Type B pancreatic cell (in vitro differentiated cells): ENCODE results near the gene BAZ2A. TPM values are rescaled to one million over a fixed set of nuclear protein-coding genes. Genes with fewer than 3 reads are reported as not detected.
A peak's percentile ranks its signal among the peaks of the same experiment; 100 is the strongest.

Source experiments
- DNase-seq: peaks from one replicate; pipeline ENCODE4 v3.0.0; 2021; ENCODE audit warnings: mixed read lengths; ENCODE audit not compliant: unreplicated experiment; ENCODE audit errors: extremely low spot score
- H3K27ac Mint-ChIP-seq: 2 replicates; pipeline ENCODE4 v1.8.0; 2021; ENCODE audit warnings: mild to moderate bottlenecking, mixed read lengths
- H3K27me3 Mint-ChIP-seq: 2 replicates; pipeline ENCODE4 v1.8.0; 2021; ENCODE audit warnings: mixed read lengths
- H3K36me3 Mint-ChIP-seq: 2 replicates; pipeline ENCODE4 v1.8.0; 2021; ENCODE audit warnings: mixed read lengths
- H3K4me1 Mint-ChIP-seq: one replicate; pipeline ENCODE4 v1.8.0; 2021; ENCODE audit warnings: mixed read lengths; ENCODE audit not compliant: unreplicated experiment
- H3K4me3 Mint-ChIP-seq: 2 replicates; pipeline ENCODE4 v1.8.0; 2021; ENCODE audit warnings: mild to moderate bottlenecking, mixed read lengths
- H3K9me3 Mint-ChIP-seq: 2 replicates; pipeline ENCODE4 v1.8.0; 2021; ENCODE audit warnings: mixed read lengths
- CTCF ChIP-seq: fragments of 200-600 bp; sonication (generic); conservative IDR thresholded peaks from 2 replicates; pipeline ENCODE4 v1.5.0; 2021; ENCODE audit warnings: antibody characterized with exemption, mild to moderate bottlenecking
- long read RNA-seq: library from polyadenylated mRNA; unstranded; transcript quantifications from one replicate; pipeline ENCODE4 v2.0.0, GENCODE V29; 2020
- total RNA-seq: library from RNA; stranded (reverse); gene quantifications from 2 replicates; pipeline ENCODE4 v1.2.1, GENCODE V29; 2021; ENCODE audit warnings: low replicate concordance

Gene BAZ2A
- 108 and 112 TPM in 2 replicates for total RNA-seq
- long read RNA-seq, partial matches to known transcripts = 29 of 49 reads
- long read RNA-seq, other reads (novel, unspliced or antisense) = 20 of 49 reads

- H3K4me3 Mint-ChIP-seq = peak within 1 kb of the TSS; percentile 87
- peaks cover 44% of the 10 kb centered on the region for H3K4me1 Mint-ChIP-seq
- no peaks in the 10 kb centered on the region for H3K27me3 Mint-ChIP-seq
- H3K9me3 Mint-ChIP-seq = no peaks in the 10 kb centered on the region
- peaks cover 8% of the 10 kb centered on the region for H3K36me3 Mint-ChIP-seq
- peak within 1 kb of the TSS; percentile 100 for H3K27ac Mint-ChIP-seq
- peak; percentile 88 for DNase-seq
- no peak for TF ChIP-seq CTCF
These were observed at the start of gene BAZ2A for GRCh38 chr12:56630180-56630632. TSS of gene BAZ2A (minus strand) at chr12:56630326. CDS start at chr12:56617530, 12,796 bp downstream.

- no peak for TF ChIP-seq CTCF
- DNase-seq = no peak
- no peaks in the 10 kb centered on the region for H3K27me3 Mint-ChIP-seq
- peaks cover 12% of the 10 kb centered on the region for H3K36me3 Mint-ChIP-seq
- peak overlapping the region; percentile 11 for H3K4me3 Mint-ChIP-seq
- peak overlapping the region; percentile 78 for H3K27ac Mint-ChIP-seq
- peaks cover 5% of the 10 kb centered on the region for H3K4me1 Mint-ChIP-seq
- peaks cover under 1% of the 10 kb centered on the region for H3K9me3 Mint-ChIP-seq
These were observed 48.7 kb upstream of the BAZ2A start for GRCh38 chr12:56678852-56679251.

- H3K27me3 Mint-ChIP-seq = no peaks in the 10 kb centered on the region
- DNase-seq = no peak
- H3K27ac Mint-ChIP-seq = peak overlapping the region; percentile 10
- no peak for TF ChIP-seq CTCF
- peaks cover 4% of the 10 kb centered on the region for H3K4me1 Mint-ChIP-seq
- no peaks in the 10 kb centered on the region for H3K9me3 Mint-ChIP-seq
- no peak overlapping the region for H3K4me3 Mint-ChIP-seq
- peaks cover 16% of the 10 kb centered on the region for H3K36me3 Mint-ChIP-seq
These were observed 47.6 kb upstream of the BAZ2A start for GRCh38 chr12:56677680-56678079.

GRCh38 chr12:56676851-56677580 is 46.9 kb upstream of the BAZ2A start:
- TF ChIP-seq CTCF = no peak
- no peak overlapping the region for H3K4me3 Mint-ChIP-seq
- H3K27me3 Mint-ChIP-seq = no peaks in the 10 kb centered on the region
- peaks cover 20% of the 10 kb centered on the region for H3K36me3 Mint-ChIP-seq
- H3K27ac Mint-ChIP-seq = no peak overlapping the region
- H3K4me1 Mint-ChIP-seq = peaks cover 4% of the 10 kb centered on the region
- DNase-seq = no peak
- H3K9me3 Mint-ChIP-seq = no peaks in the 10 kb centered on the region

GRCh38 chr12:56671608-56672007 is 41.5 kb upstream of the BAZ2A start:
- peaks cover 41% of the 10 kb centered on the region for H3K36me3 Mint-ChIP-seq
- H3K9me3 Mint-ChIP-seq = no peaks in the 10 kb centered on the region
- TF ChIP-seq CTCF = no peak
- no peak overlapping the region for H3K27ac Mint-ChIP-seq
- no peaks in the 10 kb centered on the region for H3K4me1 Mint-ChIP-seq
- no peak overlapping the region for H3K4me3 Mint-ChIP-seq
- H3K27me3 Mint-ChIP-seq = no peaks in the 10 kb centered on the region
- DNase-seq = no peak
